NT2/D1 (cell line): ENCODE data around the gene CADPS2.

ENCODE experiments used
- SUZ12 ChIP-seq: IDR thresholded peaks from 2 replicates; pipeline ENCODE4 v1.6.1; 2011; ENCODE audit not compliant: insufficient read length, insufficient read depth; ENCODE audit errors: extremely low read depth
- ZNF274 ChIP-seq: IDR thresholded peaks from 2 replicates; pipeline ENCODE4 v1.6.1; 2011; ENCODE audit warnings: mild to moderate bottlenecking, low read depth, low read length

DNA sequence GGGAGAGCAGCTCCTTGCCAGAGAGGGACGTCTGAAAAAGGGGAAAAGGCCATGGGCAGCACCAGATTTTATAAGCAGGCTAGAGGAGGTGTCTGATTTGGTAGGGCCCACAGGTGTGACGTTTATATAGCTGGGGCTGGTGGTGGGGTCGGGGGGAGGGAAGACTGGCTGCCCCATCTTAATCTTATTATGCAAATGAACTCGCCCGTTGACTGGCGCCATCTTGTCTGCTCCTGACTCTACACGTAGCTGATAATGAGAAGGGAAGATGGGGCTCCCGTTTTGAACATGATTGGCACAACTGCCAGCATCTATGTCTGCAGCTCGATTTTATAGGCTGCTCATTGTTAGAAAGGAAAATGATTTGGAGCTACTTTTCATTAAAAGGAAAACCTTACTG lies 28.6 kb upstream of the CADPS2 start:
- no peak for TF ChIP-seq SUZ12
- TF ChIP-seq ZNF274: no peak
